Measurements from ENCODE around the gene EDRF1.

GRCh38 chr10:125700355-125700911 is 19.1 kb upstream of the EDRF1 start:
- TF ChIP-seq CTCF (IDR thresholded peaks at IDR 0.05) (peak in 1 of 4 experiments; percentile 10), EP300 (IDR thresholded peaks at IDR 0.05) (no peak)

Measured in gastroesophageal sphincter (tissue), 3 donors.